Measurements from ENCODE around the gene BRINP1. TPM values are rescaled to one million over a fixed set of nuclear protein-coding genes. Genes with fewer than 3 reads are reported as not detected.

BRINP1 gene
- total RNA-seq, 1 donor from 2014 or later = 0.96 TPM

DNA sequence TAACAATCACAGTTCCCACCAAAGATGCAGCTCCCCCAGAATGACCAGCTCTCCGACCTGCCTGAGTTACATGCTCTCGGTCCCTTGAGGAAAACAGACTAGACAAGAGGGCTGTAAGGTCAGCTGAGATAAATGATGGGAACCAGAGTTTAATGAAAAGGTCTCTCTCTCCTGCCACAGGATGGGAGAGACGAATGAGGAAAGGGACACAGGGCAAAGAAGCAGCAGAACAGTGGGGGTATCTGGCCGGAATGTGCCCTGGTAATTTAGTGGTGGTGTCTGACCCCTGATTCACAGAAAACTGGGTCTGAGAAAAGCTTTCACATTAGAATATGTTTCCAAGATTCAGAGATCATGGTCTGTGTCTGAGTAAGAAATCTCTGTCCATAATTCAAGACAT, 118.5 kb downstream of the BRINP1 start:
- peaks cover 9% of the 10 kb centered on the region for H3K27me3 Mint-ChIP-seq (ENCODE audit: low read depth)
- H3K4me3 Mint-ChIP-seq = no peak overlapping the region
- peaks cover 2% of the 10 kb centered on the region for H3K9me3 Mint-ChIP-seq
- TF ChIP-seq, protein P1, sequence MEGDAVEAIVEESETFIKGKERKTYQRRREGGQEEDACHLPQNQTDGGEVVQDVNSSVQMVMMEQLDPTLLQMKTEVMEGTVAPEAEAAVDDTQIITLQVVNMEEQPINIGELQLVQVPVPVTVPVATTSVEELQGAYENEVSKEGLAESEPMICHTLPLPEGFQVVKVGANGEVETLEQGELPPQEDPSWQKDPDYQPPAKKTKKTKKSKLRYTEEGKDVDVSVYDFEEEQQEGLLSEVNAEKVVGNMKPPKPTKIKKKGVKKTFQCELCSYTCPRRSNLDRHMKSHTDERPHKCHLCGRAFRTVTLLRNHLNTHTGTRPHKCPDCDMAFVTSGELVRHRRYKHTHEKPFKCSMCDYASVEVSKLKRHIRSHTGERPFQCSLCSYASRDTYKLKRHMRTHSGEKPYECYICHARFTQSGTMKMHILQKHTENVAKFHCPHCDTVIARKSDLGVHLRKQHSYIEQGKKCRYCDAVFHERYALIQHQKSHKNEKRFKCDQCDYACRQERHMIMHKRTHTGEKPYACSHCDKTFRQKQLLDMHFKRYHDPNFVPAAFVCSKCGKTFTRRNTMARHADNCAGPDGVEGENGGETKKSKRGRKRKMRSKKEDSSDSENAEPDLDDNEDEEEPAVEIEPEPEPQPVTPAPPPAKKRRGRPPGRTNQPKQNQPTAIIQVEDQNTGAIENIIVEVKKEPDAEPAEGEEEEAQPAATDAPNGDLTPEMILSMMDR (conservative IDR thresholded peaks at IDR 0.05) = no peak
- H3K27ac Mint-ChIP-seq (ENCODE audit: unreplicated experiment) = no peak overlapping the region
- H3K36me3 Mint-ChIP-seq (ENCODE audit: low read depth) = no peaks in the 10 kb centered on the region
- no peak for DNase-seq (ENCODE audit: low read depth, low spot score)
- H3K4me1 Mint-ChIP-seq = no peaks in the 10 kb centered on the region

DNA sequence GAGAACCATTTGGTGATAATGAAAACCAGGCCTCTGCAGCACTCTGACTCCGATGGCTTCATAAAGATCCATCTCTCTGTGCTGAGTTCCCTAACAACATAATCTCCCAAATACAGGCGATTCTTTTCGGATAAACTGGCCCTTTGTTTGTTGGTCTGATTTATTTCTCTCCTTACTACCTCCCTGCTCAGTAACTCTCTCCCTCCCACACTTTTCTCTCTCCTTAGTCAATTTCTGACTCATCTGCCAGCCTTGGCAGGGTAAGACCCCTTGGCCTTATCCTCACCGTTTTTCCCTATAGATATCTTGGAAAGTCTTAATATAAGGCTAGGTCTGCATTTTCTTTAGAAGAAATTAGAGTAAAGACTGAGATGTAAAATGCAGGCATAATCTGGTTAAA, 128.7 kb downstream of the BRINP1 start:
- no peaks in the 10 kb centered on the region for H3K27me3 Mint-ChIP-seq (ENCODE audit: low read depth)
- H3K27ac Mint-ChIP-seq (ENCODE audit: unreplicated experiment) = no peak overlapping the region
- no peak overlapping the region for H3K4me3 Mint-ChIP-seq
- TF ChIP-seq, protein P1 (conservative IDR thresholded peaks at IDR 0.05) = no peak
- DNase-seq (ENCODE audit: low read depth, low spot score) = no peak
- H3K9me3 Mint-ChIP-seq = no peaks in the 10 kb centered on the region
- no peaks in the 10 kb centered on the region for H3K36me3 Mint-ChIP-seq (ENCODE audit: low read depth)
- H3K4me1 Mint-ChIP-seq = no peaks in the 10 kb centered on the region

DNA sequence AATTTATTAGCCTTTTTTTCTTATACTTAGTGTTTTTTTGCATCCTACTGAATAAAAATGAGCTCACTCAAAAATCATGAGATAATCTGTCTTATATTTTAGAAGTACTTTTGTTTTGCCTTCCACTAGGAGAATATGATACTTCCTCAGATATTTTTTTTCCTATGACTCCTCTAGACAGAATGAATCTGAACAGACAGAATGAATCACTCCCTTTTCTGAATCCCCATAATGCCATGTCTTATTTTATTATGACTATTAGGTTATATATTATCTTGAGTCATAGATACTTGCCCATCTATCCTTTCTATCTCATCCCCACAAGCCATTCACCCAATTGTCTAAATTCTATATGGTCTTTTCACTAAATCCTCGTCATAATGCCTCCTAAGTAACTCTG, 134.6 kb downstream of the BRINP1 start:
- H3K4me3 Mint-ChIP-seq = no peak overlapping the region
- no peak overlapping the region for H3K27ac Mint-ChIP-seq (ENCODE audit: unreplicated experiment)
- TF ChIP-seq, protein P1 (conservative IDR thresholded peaks at IDR 0.05) = no peak
- peaks cover 3% of the 10 kb centered on the region for H3K27me3 Mint-ChIP-seq (ENCODE audit: low read depth)
- peaks cover 3% of the 10 kb centered on the region for H3K9me3 Mint-ChIP-seq
- H3K36me3 Mint-ChIP-seq (ENCODE audit: low read depth) = no peaks in the 10 kb centered on the region
- no peak for DNase-seq (ENCODE audit: low read depth, low spot score)
- no peaks in the 10 kb centered on the region for H3K4me1 Mint-ChIP-seq

DNA sequence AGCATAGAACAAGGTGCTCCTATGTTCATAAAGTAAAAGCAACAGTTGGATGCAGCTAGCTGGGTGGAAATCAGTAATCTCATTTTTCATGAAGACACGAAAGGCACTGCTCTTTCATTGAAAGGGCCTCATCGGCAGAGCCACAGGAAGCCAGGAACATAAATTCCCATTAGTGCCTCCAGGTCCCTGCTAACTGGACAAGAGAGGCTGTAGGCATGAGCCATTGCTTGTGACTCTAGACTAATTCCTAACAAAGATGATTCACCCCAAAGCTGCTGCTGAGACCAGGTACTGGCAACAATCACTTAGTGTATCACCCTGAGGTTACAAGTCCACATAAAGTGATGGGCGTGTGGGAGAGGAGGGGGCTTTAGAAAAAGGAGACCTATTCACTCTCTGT, 141.8 kb downstream of the BRINP1 start:
- no peak overlapping the region for H3K4me3 Mint-ChIP-seq
- no peak overlapping the region for H3K27ac Mint-ChIP-seq (ENCODE audit: unreplicated experiment)
- no peaks in the 10 kb centered on the region for H3K36me3 Mint-ChIP-seq (ENCODE audit: low read depth)
- peaks cover 2% of the 10 kb centered on the region for H3K27me3 Mint-ChIP-seq (ENCODE audit: low read depth)
- TF ChIP-seq, protein P1 (conservative IDR thresholded peaks at IDR 0.05) = no peak
- H3K9me3 Mint-ChIP-seq = no peaks in the 10 kb centered on the region
- no peaks in the 10 kb centered on the region for H3K4me1 Mint-ChIP-seq
- DNase-seq (ENCODE audit: low read depth, low spot score) = no peak

DNA sequence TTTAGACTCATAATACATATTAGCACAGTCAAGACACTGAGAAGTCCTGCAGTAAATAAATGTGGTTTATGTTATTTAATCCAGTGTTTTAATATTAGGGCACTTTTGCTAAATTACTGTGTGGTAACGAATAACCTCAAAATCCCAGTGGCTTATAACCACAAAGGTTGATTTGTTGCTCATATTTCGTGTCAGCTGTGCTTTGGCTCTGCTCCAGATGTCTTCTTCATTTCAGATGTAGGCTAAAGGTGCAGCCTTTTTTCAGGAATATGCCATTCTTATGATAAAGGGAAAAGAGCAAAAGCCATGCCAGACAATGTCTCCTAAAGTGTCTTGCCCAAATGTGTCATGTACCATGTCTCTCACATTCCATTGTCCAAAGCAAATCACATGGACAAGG, 144.8 kb downstream of the BRINP1 start:
- no peaks in the 10 kb centered on the region for H3K9me3 Mint-ChIP-seq
- TF ChIP-seq, protein P1 (conservative IDR thresholded peaks at IDR 0.05) = no peak
- no peak for DNase-seq (ENCODE audit: low read depth, low spot score)
- no peaks in the 10 kb centered on the region for H3K4me1 Mint-ChIP-seq
- no peaks in the 10 kb centered on the region for H3K36me3 Mint-ChIP-seq (ENCODE audit: low read depth)
- H3K4me3 Mint-ChIP-seq = no peak overlapping the region
- no peak overlapping the region for H3K27ac Mint-ChIP-seq (ENCODE audit: unreplicated experiment)
- H3K27me3 Mint-ChIP-seq (ENCODE audit: low read depth) = peaks cover 2% of the 10 kb centered on the region

DNA sequence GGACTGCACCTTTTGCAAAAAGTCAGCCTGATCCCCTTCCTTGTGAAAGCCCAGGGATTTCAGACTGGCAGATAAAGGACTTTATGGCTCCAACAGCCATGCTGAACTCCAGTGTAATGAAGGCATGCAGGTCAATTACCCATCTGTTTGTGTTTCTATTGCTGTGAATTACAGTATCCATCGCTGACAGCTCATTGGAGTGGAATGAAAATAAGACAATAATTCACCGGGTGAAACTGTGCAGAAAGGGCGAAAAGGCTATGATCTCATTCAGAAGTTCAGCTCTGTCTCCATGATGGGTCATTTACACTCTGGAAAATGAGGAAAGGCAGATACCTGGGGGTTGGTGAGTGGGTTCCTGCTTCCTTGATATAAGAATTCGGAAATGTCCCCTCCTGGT, 148.0 kb downstream of the BRINP1 start:
- Mint-ChIP-seq H3K9me3 (no peaks in the 10 kb centered on the region), H3K4me1 (no peaks in the 10 kb centered on the region), H3K27ac (ENCODE audit: unreplicated experiment) (no peak overlapping the region), H3K27me3 (ENCODE audit: low read depth) (peaks cover 2% of the 10 kb centered on the region), H3K4me3 (no peak overlapping the region), H3K36me3 (ENCODE audit: low read depth) (no peaks in the 10 kb centered on the region)
- TF ChIP-seq, protein P1 (conservative IDR thresholded peaks at IDR 0.05) = no peak
- no peak for DNase-seq (ENCODE audit: low read depth, low spot score)
